Trophoblast cell (in vitro differentiated cells and primary cell): ENCODE results near the gene ELF3.

ENCODE experiments used
- DNase-seq, 2 donors: peaks; one replicate each; pipeline ENCODE4 v3.0.0-alpha.2; 2016
- H2AFZ ChIP-seq: 2 replicates; pipeline ENCODE4 v1.6.1; 2013; ENCODE audit warnings: low read length, moderate library complexity, mild to moderate bottlenecking; ENCODE audit not compliant: insufficient read depth, poor library complexity
- H2AK5ac ChIP-seq: 2 replicates; pipeline ENCODE4 v1.6.1; 2013; ENCODE audit warnings: mild to moderate bottlenecking, low read length
- H2BK120ac ChIP-seq: 2 replicates; pipeline ENCODE4 v1.6.1; 2013; ENCODE audit warnings: low read length, mild to moderate bottlenecking, moderate library complexity; ENCODE audit not compliant: insufficient read depth, poor library complexity
- H2BK12ac ChIP-seq: 2 replicates; pipeline ENCODE4 v1.6.1; 2013; ENCODE audit warnings: mild to moderate bottlenecking, low read length, moderate library complexity
- H2BK5ac ChIP-seq: 2 replicates; pipeline ENCODE4 v1.6.1; 2013; ENCODE audit warnings: low read length, low read depth, moderate library complexity, mild to moderate bottlenecking; ENCODE audit not compliant: poor library complexity
- H3K14ac ChIP-seq: 2 replicates; pipeline ENCODE4 v1.6.1; 2013; ENCODE audit warnings: mild to moderate bottlenecking, low read length
- H3K18ac ChIP-seq: 2 replicates; pipeline ENCODE4 v1.6.1; 2013; ENCODE audit warnings: mild to moderate bottlenecking, low read length
- H3K23ac ChIP-seq: 2 replicates; pipeline ENCODE4 v1.6.1; 2013; ENCODE audit warnings: low read length
- H3K27ac ChIP-seq: 2 replicates; pipeline ENCODE4 v1.5.1; 2013; ENCODE audit warnings: low read depth, mild to moderate bottlenecking, inconsistent platforms, low read length, moderate library complexity
- H3K27me3 ChIP-seq: 2 replicates; pipeline ENCODE4 v1.6.1; 2013; ENCODE audit warnings: inconsistent platforms, mild to moderate bottlenecking, low read length, moderate library complexity; ENCODE audit not compliant: insufficient read depth
- H3K36me3 ChIP-seq, 2 experiments: 1 replicate in 1 of 2; 2 replicates in 1 of 2; pipeline ENCODE4 v1.6.1; 2013; ENCODE audit warnings: low read length in 2 of 2, mild to moderate bottlenecking in 2 of 2, moderate library complexity in 1 of 2; ENCODE audit not compliant: insufficient read depth in 2 of 2, control insufficient read depth in 1 of 2
- H3K4ac ChIP-seq: 2 replicates; pipeline ENCODE4 v1.6.1; 2013; ENCODE audit warnings: low read depth, mild to moderate bottlenecking, low read length, moderate library complexity
- H3K4me1 ChIP-seq, 2 experiments: 1 replicate in 1 of 2; 2 replicates in 1 of 2; pipeline ENCODE4 v1.6.1; 2013; ENCODE audit warnings: low read length in 2 of 2, mild to moderate bottlenecking in 2 of 2, moderate library complexity in 1 of 2; ENCODE audit not compliant: insufficient read depth in 2 of 2, control insufficient read depth in 1 of 2
- H3K4me2 ChIP-seq: 2 replicates; pipeline ENCODE4 v1.6.1; 2013; ENCODE audit warnings: inconsistent platforms, mild to moderate bottlenecking, low read length, moderate library complexity
- H3K4me3 ChIP-seq: 2 replicates; pipeline ENCODE4 v1.5.1; 2013; ENCODE audit warnings: mild to moderate bottlenecking, low read depth, low read length, inconsistent platforms
- H3K79me1 ChIP-seq: one replicate; pipeline ENCODE4 v1.6.1; 2013; ENCODE audit warnings: low read length
- H3K79me2 ChIP-seq: 2 replicates; pipeline ENCODE4 v1.6.1; 2013; ENCODE audit warnings: low read length, mild to moderate bottlenecking; ENCODE audit not compliant: control insufficient read depth, insufficient read depth, poor library complexity
- H3K9ac ChIP-seq: 2 replicates; pipeline ENCODE4 v1.6.1; 2013; ENCODE audit warnings: mild to moderate bottlenecking, low read length
- H3K9me3 ChIP-seq: 2 replicates; pipeline ENCODE4 v1.6.1; 2013; ENCODE audit warnings: low read depth, mild to moderate bottlenecking, control low read depth, inconsistent platforms, low read length; ENCODE audit not compliant: insufficient read depth
- H4K12ac ChIP-seq: 2 replicates; pipeline ENCODE4 v1.6.1; 2013; ENCODE audit warnings: low read depth, mild to moderate bottlenecking, low read length, moderate library complexity
- H4K8ac ChIP-seq: 2 replicates; pipeline ENCODE4 v1.6.1; 2013; ENCODE audit warnings: low read depth, mild to moderate bottlenecking, low read length, moderate library complexity
- H4K91ac ChIP-seq: one replicate; pipeline ENCODE4 v1.6.1; 2013; ENCODE audit warnings: low read depth, mild to moderate bottlenecking, low read length, moderate library complexity
- WGBS: extraction: QIAGEN DNeasy Blood & Tissue Kit; methylation state at CpG from one replicate; pipeline ENCODE4 v1.1.7; 2013; ENCODE audit warnings: missing lambda C conversion rate; ENCODE audit not compliant: insufficient read length, insufficient coverage; ENCODE audit errors: extremely low coverage; 5-methylcytosine and 5-hydroxymethylcytosine counted together

Gene ELF3

GRCh38 chr1:201989354-201990128, 20.8 kb upstream of the ELF3 start:
- no peak for DNase-seq
- no peaks in the 10 kb centered on the region for H3K9me3 ChIP-seq
- H3K27ac ChIP-seq = no peak overlapping the region
- no peak overlapping the region for H3K4me3 ChIP-seq
- H3K79me2 ChIP-seq = no peaks in the 10 kb centered on the region
- no peak overlapping the region for H3K23ac ChIP-seq
- no peak overlapping the region for H2BK12ac ChIP-seq
- H4K8ac ChIP-seq = no peak overlapping the region
- no peak overlapping the region for H4K91ac ChIP-seq
- H3K9ac ChIP-seq = no peak overlapping the region
- H4K12ac ChIP-seq = no peak overlapping the region
- H3K14ac ChIP-seq = no peak overlapping the region
- H2AFZ ChIP-seq = no peak overlapping the region
- H3K27me3 ChIP-seq = no peaks in the 10 kb centered on the region
- WGBS = no CpG with 5 or more reads among the region's 10 CpGs
- no peak overlapping the region for H3K4me2 ChIP-seq
- no peak overlapping the region for H3K18ac ChIP-seq
- no peak overlapping the region for H2BK120ac ChIP-seq
- H3K4ac ChIP-seq = no peak overlapping the region
- no peak overlapping the region for H2AK5ac ChIP-seq
- peaks cover 27 to 39% of the 10 kb centered on the region in 2 experiments for H3K36me3 ChIP-seq
- H3K79me1 ChIP-seq = no peaks in the 10 kb centered on the region
- H3K4me1 ChIP-seq = no peaks in the 10 kb centered on the region
- no peak overlapping the region for H2BK5ac ChIP-seq

GRCh38 chr1:201990427-201990826, 20.0 kb upstream of the ELF3 start:
- Histone ChIP-seq H3K36me3 (peaks cover 31 to 41% of the 10 kb centered on the region in 2 experiments), H3K27me3 (no peaks in the 10 kb centered on the region), H3K4me1 (no peaks in the 10 kb centered on the region), H2BK5ac (no peak overlapping the region), H2AFZ (no peak overlapping the region), H4K91ac (no peak overlapping the region), H4K12ac (no peak overlapping the region), H3K79me1 (no peaks in the 10 kb centered on the region), H3K9ac (no peak overlapping the region), H2AK5ac (no peak overlapping the region), H3K4me2 (no peak overlapping the region), H3K4me3 (no peak overlapping the region), H3K27ac (no peak overlapping the region), H4K8ac (no peak overlapping the region), H2BK12ac (no peak overlapping the region), H3K14ac (no peak overlapping the region), H3K4ac (no peak overlapping the region), H2BK120ac (no peak overlapping the region), H3K23ac (no peak overlapping the region), H3K79me2 (no peaks in the 10 kb centered on the region), H3K9me3 (no peaks in the 10 kb centered on the region), H3K18ac (no peak overlapping the region)
- no peak for DNase-seq
- WGBS = no CpG with 5 or more reads among the region's 6 CpGs

- no peak overlapping the region for H2AFZ ChIP-seq
- H2AK5ac ChIP-seq = no peak overlapping the region
- no peak overlapping the region for H3K4me3 ChIP-seq
- no peak overlapping the region for H3K18ac ChIP-seq
- no peaks in the 10 kb centered on the region for H3K79me1 ChIP-seq
- H2BK120ac ChIP-seq = no peak overlapping the region
- no peaks in the 10 kb centered on the region for H3K27me3 ChIP-seq
- H3K4me1 ChIP-seq = peaks cover 0 to 5% of the 10 kb centered on the region in 2 experiments
- H3K9ac ChIP-seq = no peak overlapping the region
- no peaks in the 10 kb centered on the region for H3K9me3 ChIP-seq
- H4K91ac ChIP-seq = no peak overlapping the region
- no peak overlapping the region for H2BK12ac ChIP-seq
- no peak overlapping the region for H3K4ac ChIP-seq
- H3K4me2 ChIP-seq = no peak overlapping the region
- DNase-seq = peak; percentile 60 to 90
- no peak overlapping the region for H3K14ac ChIP-seq
- H4K12ac ChIP-seq = no peak overlapping the region
- peaks cover 54 to 66% of the 10 kb centered on the region in 2 experiments for H3K36me3 ChIP-seq
- no CpG with 5 or more reads among the region's 16 CpGs for WGBS
- H3K27ac ChIP-seq = no peak overlapping the region
- no peak overlapping the region for H2BK5ac ChIP-seq
- no peaks in the 10 kb centered on the region for H3K79me2 ChIP-seq
- no peak overlapping the region for H4K8ac ChIP-seq
- H3K23ac ChIP-seq = no peak overlapping the region
Measured at GRCh38 chr1:201999625-202000238, 10.7 kb upstream of the ELF3 start.

GRCh38 chr1:202002507-202002906, 7.9 kb upstream of the ELF3 start:
- Histone ChIP-seq H2AK5ac (no peak overlapping the region), H2BK12ac (no peak overlapping the region), H3K9ac (no peak overlapping the region), H3K79me1 (peaks cover 6% of the 10 kb centered on the region), H3K23ac (no peak overlapping the region), H3K9me3 (no peaks in the 10 kb centered on the region), H3K27ac (no peak overlapping the region), H3K4me3 (no peak overlapping the region), H2AFZ (no peak overlapping the region), H3K36me3 (peaks cover 42 to 54% of the 10 kb centered on the region in 2 experiments), H3K4me2 (no peak overlapping the region), H3K79me2 (peaks cover 1% of the 10 kb centered on the region), H4K8ac (no peak overlapping the region), H3K4ac (no peak overlapping the region), H4K12ac (no peak overlapping the region), H2BK120ac (no peak overlapping the region), H3K4me1 (peaks cover 10 to 23% of the 10 kb centered on the region in 2 experiments), H3K14ac (no peak overlapping the region), H4K91ac (no peak overlapping the region), H2BK5ac (no peak overlapping the region), H3K27me3 (no peaks in the 10 kb centered on the region), H3K18ac (no peak overlapping the region)
- DNase-seq = no peak
- no CpG with 5 or more reads among the region's 9 CpGs for WGBS
